GM12865 (cell line): Measurements from ENCODE around the gene DDX25.

Experiments used
- DNase-seq: peaks from one replicate; pipeline ENCODE4 v3.0.0; 2010; ENCODE audit warnings: low read depth
- H3K4me3 ChIP-seq: 2 replicates; pipeline ENCODE4 v1.5.1; 2011; ENCODE audit warnings: mild to moderate bottlenecking, low read depth, low read length, control low read depth
- TF ChIP-seq, protein P1 (sequence below): IDR thresholded peaks from 2 replicates; pipeline ENCODE4 v1.5.1; 2011; ENCODE audit warnings: low read length, control low read depth, low read depth, inconsistent platforms; ENCODE audit not compliant: insufficient read depth; ENCODE audit errors: missing control alignments

DDX25 gene

DNA sequence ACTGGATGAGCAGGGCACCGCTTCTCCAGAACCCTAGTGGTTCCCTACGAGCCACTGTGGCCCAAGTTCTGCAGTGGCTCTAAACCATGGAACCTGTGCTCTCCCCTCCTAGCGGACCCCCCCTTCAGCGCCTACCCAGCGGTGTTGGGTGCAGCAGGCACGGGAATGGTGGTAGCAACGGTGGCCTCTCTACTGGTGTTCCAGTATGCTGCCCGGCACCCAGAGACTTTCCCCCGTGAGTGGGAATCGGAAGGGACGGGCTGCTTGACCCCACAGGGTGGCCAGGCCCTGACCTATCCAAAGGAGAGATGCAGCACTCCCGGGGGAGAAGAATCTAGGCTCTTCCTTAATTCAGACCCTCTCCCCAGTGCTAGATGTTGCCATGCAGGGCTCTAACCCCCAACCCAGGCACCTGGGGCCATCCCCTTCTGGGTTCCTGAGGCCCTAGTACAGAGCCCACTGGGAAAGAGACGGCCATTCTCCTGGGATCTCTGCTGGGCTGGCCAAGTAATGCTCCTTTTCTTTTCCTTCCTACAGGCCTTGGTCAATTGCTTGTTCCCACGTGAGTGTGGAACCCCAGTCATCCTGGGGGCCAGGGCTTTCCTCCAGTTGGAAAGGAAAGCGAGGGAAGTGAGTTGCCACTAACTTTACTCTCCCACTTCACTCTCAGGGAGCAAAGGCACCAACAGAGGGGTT lies 50.8 kb downstream of the DDX25 start:
- TF ChIP-seq, protein P1, sequence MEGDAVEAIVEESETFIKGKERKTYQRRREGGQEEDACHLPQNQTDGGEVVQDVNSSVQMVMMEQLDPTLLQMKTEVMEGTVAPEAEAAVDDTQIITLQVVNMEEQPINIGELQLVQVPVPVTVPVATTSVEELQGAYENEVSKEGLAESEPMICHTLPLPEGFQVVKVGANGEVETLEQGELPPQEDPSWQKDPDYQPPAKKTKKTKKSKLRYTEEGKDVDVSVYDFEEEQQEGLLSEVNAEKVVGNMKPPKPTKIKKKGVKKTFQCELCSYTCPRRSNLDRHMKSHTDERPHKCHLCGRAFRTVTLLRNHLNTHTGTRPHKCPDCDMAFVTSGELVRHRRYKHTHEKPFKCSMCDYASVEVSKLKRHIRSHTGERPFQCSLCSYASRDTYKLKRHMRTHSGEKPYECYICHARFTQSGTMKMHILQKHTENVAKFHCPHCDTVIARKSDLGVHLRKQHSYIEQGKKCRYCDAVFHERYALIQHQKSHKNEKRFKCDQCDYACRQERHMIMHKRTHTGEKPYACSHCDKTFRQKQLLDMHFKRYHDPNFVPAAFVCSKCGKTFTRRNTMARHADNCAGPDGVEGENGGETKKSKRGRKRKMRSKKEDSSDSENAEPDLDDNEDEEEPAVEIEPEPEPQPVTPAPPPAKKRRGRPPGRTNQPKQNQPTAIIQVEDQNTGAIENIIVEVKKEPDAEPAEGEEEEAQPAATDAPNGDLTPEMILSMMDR: no peak
- no peak overlapping the region for H3K4me3 ChIP-seq
- DNase-seq: no peak

DNA sequence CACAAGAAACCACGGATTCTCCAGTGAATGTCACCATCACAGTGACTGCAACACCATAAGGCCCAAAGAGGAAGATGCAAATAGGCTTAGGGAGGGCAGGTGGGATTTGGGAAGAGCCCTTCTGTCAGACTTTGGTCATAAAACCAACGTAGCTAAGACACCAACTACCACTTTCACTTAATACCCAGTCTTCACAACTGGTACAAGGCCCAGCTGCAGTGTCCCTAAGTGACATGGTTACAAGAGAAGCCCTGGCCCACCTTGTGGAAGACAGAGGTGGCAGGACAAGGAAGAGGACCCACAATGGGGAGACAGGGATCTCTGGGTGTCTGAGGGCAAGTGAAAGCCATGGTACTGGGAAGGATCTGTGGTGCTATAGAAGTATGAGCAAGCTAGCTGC lies 51.5 kb downstream of the DDX25 start:
- H3K4me3 ChIP-seq: no peak overlapping the region
- TF ChIP-seq, protein P1: no peak
- DNase-seq: no peak

DNA sequence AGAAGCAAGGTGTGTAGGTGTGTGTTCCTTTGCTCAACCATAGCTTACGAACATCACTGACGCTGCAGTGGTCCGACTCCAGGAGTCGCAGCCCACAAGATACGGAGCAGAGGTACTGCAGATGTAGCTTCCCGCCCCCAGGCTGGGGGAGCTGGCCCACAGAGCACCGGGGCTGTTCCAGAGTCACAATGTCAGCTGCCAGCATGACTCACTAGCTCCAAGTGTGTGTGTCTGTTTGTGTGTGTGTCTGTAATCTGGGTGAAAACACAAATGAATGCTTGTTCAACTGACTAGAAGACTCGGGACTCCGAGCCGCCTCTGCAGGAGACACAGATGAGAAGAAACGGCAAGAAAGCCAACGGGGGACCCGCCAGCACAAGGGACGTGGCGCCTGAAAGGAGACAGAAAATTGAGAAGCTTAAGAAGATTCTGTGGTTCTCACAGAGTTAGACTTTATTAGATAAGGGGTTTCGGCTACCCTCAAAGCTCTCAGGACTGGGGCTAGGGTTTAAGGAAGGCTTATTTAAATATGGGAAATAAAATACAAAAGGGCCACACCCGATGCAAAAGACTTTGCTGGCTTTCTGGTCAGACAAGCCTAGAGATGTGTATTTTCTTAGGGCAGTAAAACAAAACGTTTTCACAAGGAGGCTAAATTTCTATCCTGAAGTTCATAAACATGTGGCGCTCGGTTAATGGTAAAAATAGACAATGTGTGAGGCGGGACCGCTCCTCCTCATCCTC lies 52.3 kb downstream of the DDX25 start:
- TF ChIP-seq, protein P1: no peak
- no peak for DNase-seq
- no peak overlapping the region for H3K4me3 ChIP-seq

DNA sequence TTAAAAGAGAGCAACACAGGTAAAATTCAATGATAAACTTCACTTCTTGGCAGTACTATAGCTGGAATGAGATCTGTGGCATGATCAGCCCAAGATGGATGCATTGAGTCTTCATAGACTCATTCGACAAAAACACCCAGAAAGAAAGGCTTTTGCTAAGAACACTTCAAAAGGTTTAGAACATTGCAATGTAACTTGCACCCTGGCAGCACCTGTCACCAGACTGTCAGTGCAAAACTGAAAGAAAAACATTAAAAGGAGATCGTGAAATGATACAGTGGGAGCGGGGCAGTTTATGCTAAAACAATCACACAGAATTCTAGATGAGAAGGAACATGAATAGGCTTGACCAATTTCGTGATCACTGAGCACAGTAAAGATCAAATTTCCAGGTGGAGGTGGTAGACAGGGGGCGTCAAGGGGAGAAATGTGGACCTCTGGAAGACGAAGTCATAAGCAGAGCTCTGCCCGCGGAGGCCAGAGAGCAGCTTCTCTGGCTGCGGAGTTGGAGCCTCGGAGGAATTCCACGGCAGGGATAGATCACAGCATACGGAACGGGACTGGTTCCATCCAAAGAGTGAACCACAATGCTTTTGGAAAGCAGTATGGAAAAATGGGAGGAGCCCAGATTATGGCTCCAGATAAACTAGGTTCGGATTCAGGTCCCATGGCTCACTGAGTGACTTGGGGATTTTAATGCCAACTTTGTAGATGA lies 53.5 kb downstream of the DDX25 start:
- TF ChIP-seq, protein P1: no peak
- DNase-seq: no peak
- peak overlapping the region; percentile 21 for H3K4me3 ChIP-seq

DNA sequence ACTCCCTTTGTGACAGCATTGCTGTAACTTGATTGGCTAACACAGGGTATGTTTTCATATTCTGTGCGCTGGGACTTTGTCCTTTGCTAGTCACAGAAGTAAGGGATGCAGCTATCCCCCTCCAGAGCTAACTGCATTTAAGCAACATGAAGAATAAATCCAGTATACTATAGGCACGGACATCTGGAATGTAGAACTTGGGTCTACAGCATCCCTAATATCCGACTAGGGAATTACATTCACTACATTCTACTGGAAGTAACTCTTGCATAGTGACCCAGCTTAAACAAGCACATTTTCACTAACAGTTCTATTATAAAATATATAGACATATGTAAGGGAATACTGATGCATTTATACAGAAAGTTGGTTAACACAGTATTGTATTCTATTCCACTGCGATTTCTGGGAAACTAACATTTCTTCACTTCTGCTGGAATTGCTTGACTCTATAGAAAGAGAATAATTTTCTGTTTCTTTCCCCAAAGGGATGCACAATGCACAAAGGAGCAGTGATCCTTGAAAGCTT lies 54.6 kb downstream of the DDX25 start:
- no peak overlapping the region for H3K4me3 ChIP-seq
- no peak for DNase-seq
- TF ChIP-seq, protein P1: no peak

DNA sequence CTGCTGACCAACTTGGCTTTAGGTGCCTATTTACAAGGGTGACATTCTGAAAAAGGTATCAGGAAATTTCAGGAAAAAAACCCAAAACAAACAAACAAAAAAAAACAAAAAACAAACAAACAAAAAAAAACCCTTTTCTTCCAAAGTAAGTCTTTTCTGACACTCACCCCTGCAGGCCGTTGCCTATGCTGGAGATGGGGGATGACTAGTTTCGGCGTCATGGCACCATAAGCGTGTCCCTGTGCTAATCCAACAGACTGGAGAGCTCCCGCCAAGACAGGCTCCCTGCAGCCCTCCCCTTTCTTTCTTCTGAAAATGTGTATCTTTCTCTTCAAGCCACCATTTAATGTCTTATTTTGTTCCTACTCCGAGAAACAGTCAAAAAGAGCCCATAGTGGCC lies 55.2 kb downstream of the DDX25 start:
- TF ChIP-seq, protein P1: no peak
- no peak for DNase-seq
- no peak overlapping the region for H3K4me3 ChIP-seq
